ENCODE data around the gene ADM.

The ADM gene

GRCh38 chr11:10354389-10354788, 49.5 kb downstream of the ADM start:
- TF ChIP-seq CTCF (IDR thresholded peaks at IDR 0.05; ENCODE audit: low read depth, low read length), result no peak
- no peak overlapping the region for H3K4me3 ChIP-seq (ENCODE audit: low read depth, low read length)

- TF ChIP-seq CTCF (IDR thresholded peaks at IDR 0.05; ENCODE audit: low read depth, low read length), result no peak
- no peak overlapping the region for H3K4me3 ChIP-seq (ENCODE audit: low read depth, low read length)
Measured at GRCh38 chr11:10355257-10355661, 50.4 kb downstream of the ADM start.

GRCh38 chr11:10356161-10356560, 51.3 kb downstream of the ADM start:
- no peak overlapping the region for H3K4me3 ChIP-seq (ENCODE audit: low read depth, low read length)
- no peak for TF ChIP-seq CTCF (IDR thresholded peaks at IDR 0.05; ENCODE audit: low read depth, low read length)

Measured in WI38 (cell line).